ENCODE measurements around the gene RABGAP1.

RABGAP1 gene

GRCh38 chr9:123084256-123084655, 143.4 kb downstream of the RABGAP1 start:
- Mint-ChIP-seq H3K27me3 (no peaks in the 10 kb centered on the region), H3K4me3 (no peak overlapping the region), H3K4me1 (ENCODE audit: low read depth) (no peaks in the 10 kb centered on the region), H3K9me3 (no peaks in the 10 kb centered on the region), H3K36me3 (ENCODE audit: low read depth) (peaks cover 81% of the 10 kb centered on the region), H3K27ac (no peak overlapping the region)
- DNase-seq: no peak

- no peak overlapping the region for H3K27ac Mint-ChIP-seq
- no peaks in the 10 kb centered on the region for H3K9me3 Mint-ChIP-seq
- no peak for DNase-seq
- H3K4me3 Mint-ChIP-seq: no peak overlapping the region
- peaks cover 82% of the 10 kb centered on the region for H3K36me3 Mint-ChIP-seq (ENCODE audit: low read depth)
- H3K27me3 Mint-ChIP-seq: no peaks in the 10 kb centered on the region
- H3K4me1 Mint-ChIP-seq (ENCODE audit: low read depth): no peaks in the 10 kb centered on the region
These were observed 145.1 kb downstream of the RABGAP1 start for GRCh38 chr9:123085916-123086315.

- DNase-seq: no peak
- Mint-ChIP-seq H3K4me1 (ENCODE audit: low read depth) (no peaks in the 10 kb centered on the region), H3K27me3 (no peaks in the 10 kb centered on the region), H3K36me3 (ENCODE audit: low read depth) (peaks cover 84% of the 10 kb centered on the region), H3K27ac (no peak overlapping the region), H3K4me3 (no peak overlapping the region), H3K9me3 (no peaks in the 10 kb centered on the region)
These were observed 146.6 kb downstream of the RABGAP1 start for GRCh38 chr9:123087359-123087888.

- Mint-ChIP-seq H3K4me3 (no peak overlapping the region), H3K36me3 (ENCODE audit: low read depth) (peaks cover 86% of the 10 kb centered on the region), H3K9me3 (no peaks in the 10 kb centered on the region), H3K27ac (peak overlapping the region; percentile 10), H3K4me1 (ENCODE audit: low read depth) (peaks cover 2% of the 10 kb centered on the region), H3K27me3 (no peaks in the 10 kb centered on the region)
- no peak for DNase-seq
These were observed 148.2 kb downstream of the RABGAP1 start for GRCh38 chr9:123089040-123089439.

- Mint-ChIP-seq H3K4me3 (no peak overlapping the region), H3K36me3 (ENCODE audit: low read depth) (peaks cover 81% of the 10 kb centered on the region), H3K4me1 (ENCODE audit: low read depth) (peaks cover 2% of the 10 kb centered on the region), H3K27me3 (no peaks in the 10 kb centered on the region), H3K27ac (no peak overlapping the region), H3K9me3 (no peaks in the 10 kb centered on the region)
- no peak for DNase-seq
These were observed 149.0 kb downstream of the RABGAP1 start for GRCh38 chr9:123089790-123090189.

- H3K27me3 Mint-ChIP-seq: no peaks in the 10 kb centered on the region
- DNase-seq: no peak
- no peak overlapping the region for H3K27ac Mint-ChIP-seq
- no peak overlapping the region for H3K4me3 Mint-ChIP-seq
- H3K4me1 Mint-ChIP-seq (ENCODE audit: low read depth): peaks cover 2% of the 10 kb centered on the region
- no peaks in the 10 kb centered on the region for H3K9me3 Mint-ChIP-seq
- H3K36me3 Mint-ChIP-seq (ENCODE audit: low read depth): peaks cover 80% of the 10 kb centered on the region
These were observed 149.5 kb downstream of the RABGAP1 start for GRCh38 chr9:123090198-123090896.

GRCh38 chr9:123090956-123091355, 150.1 kb downstream of the RABGAP1 start:
- peaks cover 2% of the 10 kb centered on the region for H3K4me1 Mint-ChIP-seq (ENCODE audit: low read depth)
- peaks cover 83% of the 10 kb centered on the region for H3K36me3 Mint-ChIP-seq (ENCODE audit: low read depth)
- H3K27me3 Mint-ChIP-seq: no peaks in the 10 kb centered on the region
- H3K4me3 Mint-ChIP-seq: no peak overlapping the region
- H3K27ac Mint-ChIP-seq: no peak overlapping the region
- DNase-seq: no peak
- H3K9me3 Mint-ChIP-seq: no peaks in the 10 kb centered on the region

- Mint-ChIP-seq H3K9me3 (no peaks in the 10 kb centered on the region), H3K4me3 (no peak overlapping the region), H3K4me1 (ENCODE audit: low read depth) (peaks cover 2% of the 10 kb centered on the region), H3K27ac (no peak overlapping the region), H3K27me3 (no peaks in the 10 kb centered on the region), H3K36me3 (ENCODE audit: low read depth) (peaks cover 85% of the 10 kb centered on the region)
- no peak for DNase-seq
These were observed 150.6 kb downstream of the RABGAP1 start for GRCh38 chr9:123091459-123091858.

- Mint-ChIP-seq H3K4me1 (ENCODE audit: low read depth) (peaks cover 2% of the 10 kb centered on the region), H3K9me3 (no peaks in the 10 kb centered on the region), H3K36me3 (ENCODE audit: low read depth) (peaks cover 93% of the 10 kb centered on the region), H3K4me3 (no peak overlapping the region), H3K27ac (peak overlapping the region; percentile 7), H3K27me3 (no peaks in the 10 kb centered on the region)
- DNase-seq: no peak
These were observed 152.3 kb downstream of the RABGAP1 start for GRCh38 chr9:123093141-123093540.

- H3K4me3 Mint-ChIP-seq: no peak overlapping the region
- no peak for DNase-seq
- H3K4me1 Mint-ChIP-seq (ENCODE audit: low read depth): peaks cover 2% of the 10 kb centered on the region
- H3K27ac Mint-ChIP-seq: peak overlapping the region; percentile 3
- peaks cover 91% of the 10 kb centered on the region for H3K36me3 Mint-ChIP-seq (ENCODE audit: low read depth)
- no peaks in the 10 kb centered on the region for H3K27me3 Mint-ChIP-seq
- no peaks in the 10 kb centered on the region for H3K9me3 Mint-ChIP-seq
These were observed 156.2 kb downstream of the RABGAP1 start for GRCh38 chr9:123096987-123097386.

GRCh38 chr9:123097430-123098095, 156.7 kb downstream of the RABGAP1 start:
- Mint-ChIP-seq H3K9me3 (no peaks in the 10 kb centered on the region), H3K4me3 (no peak overlapping the region), H3K4me1 (ENCODE audit: low read depth) (peaks cover 2% of the 10 kb centered on the region), H3K27me3 (no peaks in the 10 kb centered on the region), H3K36me3 (ENCODE audit: low read depth) (peaks cover 90% of the 10 kb centered on the region), H3K27ac (peak overlapping the region; percentile 39)
- DNase-seq: no peak

GRCh38 chr9:123098096-123098459, 157.3 kb downstream of the RABGAP1 start:
- no peak for DNase-seq
- Mint-ChIP-seq H3K27me3 (no peaks in the 10 kb centered on the region), H3K9me3 (no peaks in the 10 kb centered on the region), H3K4me1 (ENCODE audit: low read depth) (no peaks in the 10 kb centered on the region), H3K36me3 (ENCODE audit: low read depth) (peaks cover 90% of the 10 kb centered on the region), H3K4me3 (no peak overlapping the region), H3K27ac (no peak overlapping the region)

GRCh38 chr9:123099042-123099441, 158.2 kb downstream of the RABGAP1 start:
- Mint-ChIP-seq H3K4me1 (ENCODE audit: low read depth) (no peaks in the 10 kb centered on the region), H3K36me3 (ENCODE audit: low read depth) (peaks cover 86% of the 10 kb centered on the region), H3K4me3 (no peak overlapping the region), H3K27me3 (no peaks in the 10 kb centered on the region), H3K9me3 (no peaks in the 10 kb centered on the region), H3K27ac (no peak overlapping the region)
- DNase-seq: no peak

GRCh38 chr9:123099548-123099947, 158.7 kb downstream of the RABGAP1 start:
- Mint-ChIP-seq H3K27me3 (no peaks in the 10 kb centered on the region), H3K36me3 (ENCODE audit: low read depth) (peaks cover 88% of the 10 kb centered on the region), H3K27ac (peak overlapping the region; percentile 17), H3K4me3 (no peak overlapping the region), H3K4me1 (ENCODE audit: low read depth) (no peaks in the 10 kb centered on the region), H3K9me3 (no peaks in the 10 kb centered on the region)
- no peak for DNase-seq

- Mint-ChIP-seq H3K36me3 (ENCODE audit: low read depth) (peaks cover 77% of the 10 kb centered on the region), H3K4me3 (no peak overlapping the region), H3K4me1 (ENCODE audit: low read depth) (no peaks in the 10 kb centered on the region), H3K27me3 (no peaks in the 10 kb centered on the region), H3K27ac (peak overlapping the region; percentile 60), H3K9me3 (no peaks in the 10 kb centered on the region)
- no peak for DNase-seq
These were observed 161.7 kb downstream of the RABGAP1 start for GRCh38 chr9:123102375-123103113.

Data from activated T-cell treated with anti-CD3 and anti-CD28 coated beads, Interleukin-2, amount 50 U/mL, for 24 hours (primary cell).